Measurements from ENCODE around the gene FAM174C.
"Not testable (repeated sequence)": the region's sequence is repeated elsewhere in the genome, so short reads cannot be mapped to it uniquely, and the experiment has no call there.

FAM174C gene

GRCh38 chr19:1288833-1289685, 13.7 kb downstream of the FAM174C start:
- DNase-seq, result no peak

GRCh38 chr19:1289686-1290025, 14.3 kb downstream of the FAM174C start:
- no peak for DNase-seq

- DNase-seq, result no peak
Measured at GRCh38 chr19:1290196-1290702, 14.9 kb downstream of the FAM174C start.

- no peak for DNase-seq
Measured at GRCh38 chr19:1290703-1291651, 15.6 kb downstream of the FAM174C start.

- DNase-seq, result no peak
Measured at GRCh38 chr19:1291761-1292418, 16.6 kb downstream of the FAM174C start.

- no peak for DNase-seq
Measured at GRCh38 chr19:1292419-1293151, 17.3 kb downstream of the FAM174C start.

GRCh38 chr19:1293782-1294604, 18.7 kb downstream of the FAM174C start:
- DNase-seq, result no peak

GRCh38 chr19:1294688-1295087, 19.4 kb downstream of the FAM174C start:
- DNase-seq, result no peak

- no peak for DNase-seq
Measured at GRCh38 chr19:1295169-1296012, 20.1 kb downstream of the FAM174C start.

- no peak for DNase-seq
Measured at GRCh38 chr19:1296078-1296477, 20.7 kb downstream of the FAM174C start.

- DNase-seq, result no peak
Measured at GRCh38 chr19:1296575-1297271, 21.4 kb downstream of the FAM174C start.

- DNase-seq, result no peak
Measured at GRCh38 chr19:1298235-1298634, 22.9 kb downstream of the FAM174C start.

- DNase-seq, result no peak
Measured at GRCh38 chr19:1299801-1300200, 24.5 kb downstream of the FAM174C start.

GRCh38 chr19:1300744-1301490, 25.6 kb downstream of the FAM174C start:
- no peak for DNase-seq

GRCh38 chr19:1302533-1303239, 27.4 kb downstream of the FAM174C start:
- no peak for DNase-seq

GRCh38 chr19:1304197-1304924, 29.0 kb downstream of the FAM174C start:
- no peak for DNase-seq

GRCh38 chr19:1305354-1305753, 30.0 kb downstream of the FAM174C start:
- not testable (repeated sequence) for DNase-seq

GRCh38 chr19:1307320-1307719, 32.0 kb downstream of the FAM174C start:
- DNase-seq, result no peak
